COLO668 (cell line): ENCODE data around the gene SPATA13.
"Not testable (repeated sequence)": the region's sequence is repeated elsewhere in the genome, so short reads cannot be mapped to it uniquely, and the experiment has no call there.

ENCODE experiments used
- DNase-seq: peaks from one replicate; lab custom pipeline; 2025; ENCODE audit not compliant: unreplicated experiment; lab: John Stamatoyannopoulos, UW

Gene SPATA13

DNA sequence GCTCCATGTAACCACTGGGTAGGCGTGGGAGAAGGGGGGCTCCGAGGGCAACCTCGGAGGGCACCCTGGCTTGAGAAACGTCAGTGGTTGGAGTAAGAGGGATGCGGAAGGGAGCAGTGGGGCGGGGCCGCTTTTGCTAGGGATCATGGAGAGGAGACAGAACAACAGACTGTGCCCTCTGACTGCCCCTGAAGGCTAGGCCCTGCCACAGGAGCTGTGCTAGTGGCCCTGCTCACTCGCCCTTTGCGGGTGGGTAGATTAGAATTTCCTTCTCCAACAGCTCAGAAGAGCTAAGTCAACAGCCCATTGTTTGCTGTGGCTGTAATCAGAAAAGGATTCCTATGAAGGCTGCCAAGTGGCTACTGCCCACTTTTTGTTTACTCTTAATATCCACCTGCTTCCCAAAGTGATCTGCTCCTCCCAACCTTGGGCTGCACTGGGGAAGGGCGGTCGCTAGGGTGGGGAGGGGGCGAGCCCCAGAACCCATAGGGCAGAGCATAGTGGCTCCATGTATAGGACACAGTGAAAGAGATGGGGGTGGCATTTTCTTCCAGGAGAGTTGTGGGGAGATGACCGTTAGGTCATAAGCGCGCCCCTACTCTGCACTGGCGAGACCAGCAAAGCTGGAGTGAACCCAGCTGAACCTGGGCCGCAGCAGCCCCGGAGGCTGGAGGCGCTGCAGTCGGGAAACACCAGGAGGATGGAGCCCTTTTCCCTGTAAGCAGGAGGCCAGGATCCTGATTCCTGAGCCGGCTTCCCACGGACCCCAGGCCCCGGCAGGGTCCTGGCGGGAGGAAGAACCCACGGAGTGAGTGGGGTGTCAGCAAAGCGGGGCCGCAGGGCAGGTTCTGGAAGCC is 146.9 kb downstream of the SPATA13 start:
- DNase-seq, result peak; percentile 91

DNA sequence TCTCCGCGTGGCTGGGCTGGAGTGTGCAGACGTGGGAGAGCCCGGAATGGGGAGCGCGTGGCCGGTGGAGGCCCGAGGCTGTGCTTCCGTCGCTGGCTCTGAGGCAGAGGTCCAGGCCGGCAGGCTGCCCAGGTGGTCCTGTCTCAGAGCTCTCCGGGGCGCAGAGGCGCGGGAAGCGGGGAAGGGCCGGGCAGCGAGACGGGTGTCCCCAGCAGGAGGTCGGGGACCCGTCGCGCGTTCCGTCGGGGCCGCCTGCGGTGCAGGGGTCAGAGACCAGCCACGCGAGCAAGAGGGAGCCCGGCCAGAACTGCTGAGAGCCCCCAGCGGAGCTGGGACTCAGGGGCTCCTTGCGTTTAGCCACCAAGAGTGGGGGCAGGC is 147.5 kb downstream of the SPATA13 start:
- no peak for DNase-seq

DNA sequence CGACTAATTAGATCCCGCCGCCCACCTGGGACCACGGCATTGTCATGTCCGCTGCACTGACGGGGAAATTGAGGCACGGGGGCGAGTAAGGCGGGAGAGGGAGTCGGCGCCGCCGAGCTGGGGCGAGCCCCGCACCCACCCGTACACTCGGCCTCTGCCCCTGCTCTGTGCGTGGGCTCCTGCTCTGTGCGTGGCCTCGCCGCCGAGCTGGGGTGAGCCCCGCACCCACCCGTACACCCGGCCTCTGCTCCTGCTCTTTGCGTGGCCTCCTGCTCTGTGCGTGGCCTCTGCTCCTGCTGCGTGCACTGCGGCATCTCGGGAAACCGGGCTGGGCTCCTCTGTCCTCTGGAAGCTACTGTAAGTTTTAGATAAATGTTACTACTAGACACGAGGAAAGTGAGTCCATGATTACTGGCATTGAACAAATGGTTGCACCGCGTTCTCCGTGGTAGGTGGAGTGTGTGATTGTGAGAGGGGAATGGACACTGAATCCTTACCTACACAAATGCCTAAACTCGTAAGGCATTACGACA is 148.0 kb downstream of the SPATA13 start:
- DNase-seq, result no peak

DNA sequence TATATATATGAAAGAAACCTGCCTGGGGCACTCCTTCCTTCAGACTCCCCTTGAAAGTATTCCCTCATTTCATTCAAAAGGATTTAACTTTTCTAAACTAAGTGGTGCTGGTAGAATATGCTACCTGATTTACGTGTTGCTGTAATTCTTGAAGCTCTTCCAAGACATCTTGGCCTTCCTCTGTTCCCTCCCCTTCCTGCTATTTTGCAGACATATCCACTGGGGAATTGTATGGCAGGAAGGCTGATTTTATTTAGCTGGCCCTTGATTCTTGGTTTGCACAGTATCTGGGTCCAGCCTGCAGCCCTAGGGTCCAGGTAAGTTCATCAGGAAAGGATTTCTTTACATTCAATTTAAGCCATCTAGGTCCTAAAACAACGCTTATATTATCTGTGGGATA is 148.8 kb downstream of the SPATA13 start, which contains the start of gene C1QTNF9:
Gene C1QTNF9 (plus strand): TSS at position 281 of the 400 bp plus-strand sequence. CDS start 6,424 bp downstream, outside the sequence.
- not testable (repeated sequence) for DNase-seq

DNA sequence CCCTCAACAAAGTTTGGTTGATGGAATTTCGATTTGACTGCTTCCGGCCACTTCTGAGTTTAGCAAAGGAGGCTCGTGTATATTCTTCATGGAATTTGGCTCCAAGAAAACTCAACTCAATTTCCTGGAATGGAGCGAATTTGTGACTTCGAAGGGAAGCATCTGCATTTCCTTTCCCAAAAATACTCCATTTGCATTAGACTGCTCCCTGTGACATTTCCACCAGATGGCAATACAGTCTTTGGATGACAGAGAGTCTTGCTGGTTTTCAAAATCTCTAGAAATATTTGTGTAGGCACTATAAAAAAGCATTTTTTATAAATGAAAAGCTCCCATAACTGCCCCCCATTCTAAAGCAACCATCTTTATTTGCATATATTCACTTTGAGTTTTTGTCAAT is 152.9 kb downstream of the SPATA13 start:
- DNase-seq, result no peak

DNA sequence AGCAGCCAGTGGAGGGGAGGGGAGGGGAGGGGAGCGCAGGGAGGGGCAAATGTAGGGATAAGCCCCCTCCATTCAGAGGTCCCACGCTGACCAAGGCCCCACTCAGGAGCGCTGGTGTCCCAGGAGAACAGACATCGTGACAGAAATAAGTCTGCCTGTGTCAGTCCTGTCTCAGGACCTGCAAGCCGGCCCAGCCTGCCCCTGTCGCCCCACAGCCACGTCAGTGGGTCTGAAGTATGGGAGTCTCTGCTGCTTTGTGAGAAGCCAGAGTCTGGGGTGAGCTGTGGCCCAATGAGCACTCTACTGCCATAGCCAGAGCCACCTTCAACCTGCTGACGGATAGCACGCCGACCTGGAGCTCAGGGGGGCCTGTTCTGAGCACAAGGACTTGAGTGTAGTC is 157.3 kb downstream of the SPATA13 start:
- DNase-seq, result not testable (repeated sequence)

DNA sequence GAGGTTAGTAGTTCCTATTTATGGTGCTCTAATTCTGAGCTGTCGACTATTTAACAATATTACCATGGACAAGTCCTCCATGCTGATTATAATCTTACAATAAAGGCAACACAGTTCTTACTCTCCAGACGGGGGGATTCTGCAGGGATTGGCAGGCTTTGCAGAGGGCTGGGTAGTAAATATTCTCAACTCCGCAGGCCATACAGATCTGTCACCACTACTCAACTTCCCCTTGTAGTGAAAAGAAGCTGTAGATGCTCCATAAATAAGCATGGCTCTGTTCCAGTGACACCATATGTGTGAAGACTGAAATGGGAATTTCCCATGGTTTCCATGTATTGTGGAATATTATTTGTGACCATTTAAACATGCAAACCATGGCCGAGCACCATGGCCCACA is 158.4 kb downstream of the SPATA13 start:
- not testable (repeated sequence) for DNase-seq

DNA sequence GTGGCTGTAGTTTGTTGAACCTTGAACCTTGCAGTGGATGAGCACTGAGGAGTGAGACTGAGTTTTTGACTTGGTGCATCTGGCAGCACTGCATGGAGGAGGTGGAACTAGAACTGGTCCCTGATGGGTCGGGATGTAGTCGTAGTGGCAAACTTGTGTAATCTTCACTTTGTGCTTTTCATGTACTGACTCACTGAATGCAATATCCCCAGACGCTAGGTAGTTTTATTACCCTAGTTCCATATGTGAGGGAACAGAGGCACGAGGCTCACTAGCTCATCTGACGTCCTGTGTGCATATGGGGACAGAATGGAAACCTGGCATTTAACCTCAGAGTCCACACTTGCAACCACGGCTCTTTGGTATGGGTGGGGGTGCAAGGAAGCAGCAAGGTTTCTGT is 159.1 kb downstream of the SPATA13 start:
- not testable (repeated sequence) for DNase-seq

DNA sequence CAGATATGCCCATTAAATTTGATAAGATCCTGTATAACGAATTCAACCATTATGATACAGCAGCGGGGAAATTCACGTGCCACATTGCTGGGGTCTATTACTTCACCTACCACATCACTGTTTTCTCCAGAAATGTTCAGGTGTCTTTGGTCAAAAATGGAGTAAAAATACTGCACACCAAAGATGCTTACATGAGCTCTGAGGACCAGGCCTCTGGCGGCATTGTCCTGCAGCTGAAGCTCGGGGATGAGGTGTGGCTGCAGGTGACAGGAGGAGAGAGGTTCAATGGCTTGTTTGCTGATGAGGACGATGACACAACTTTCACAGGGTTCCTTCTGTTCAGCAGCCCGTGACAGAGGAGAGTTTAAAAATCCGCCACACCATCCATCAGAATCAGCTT is 160.9 kb downstream of the SPATA13 start:
- DNase-seq, result peak; percentile 58

DNA sequence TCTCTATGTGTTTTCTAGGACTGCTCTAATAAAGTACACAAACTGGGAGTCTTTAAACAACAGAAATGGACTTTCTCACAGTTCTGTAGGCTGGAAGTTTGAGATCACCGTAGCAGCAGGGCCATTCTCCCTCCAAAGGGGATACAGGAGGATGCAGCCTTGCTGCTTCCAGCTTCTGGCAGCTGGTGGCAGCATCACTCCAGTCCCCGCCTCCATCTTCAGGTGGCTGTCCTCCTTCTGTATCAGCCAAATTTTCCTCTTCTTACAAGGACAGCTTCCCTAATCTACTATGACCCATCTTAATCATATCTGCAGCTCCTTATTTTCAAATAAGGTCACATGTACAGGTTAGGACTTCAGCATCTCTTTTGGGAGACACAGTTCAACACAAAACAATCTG is 161.9 kb downstream of the SPATA13 start:
- DNase-seq, result not testable (repeated sequence)

DNA sequence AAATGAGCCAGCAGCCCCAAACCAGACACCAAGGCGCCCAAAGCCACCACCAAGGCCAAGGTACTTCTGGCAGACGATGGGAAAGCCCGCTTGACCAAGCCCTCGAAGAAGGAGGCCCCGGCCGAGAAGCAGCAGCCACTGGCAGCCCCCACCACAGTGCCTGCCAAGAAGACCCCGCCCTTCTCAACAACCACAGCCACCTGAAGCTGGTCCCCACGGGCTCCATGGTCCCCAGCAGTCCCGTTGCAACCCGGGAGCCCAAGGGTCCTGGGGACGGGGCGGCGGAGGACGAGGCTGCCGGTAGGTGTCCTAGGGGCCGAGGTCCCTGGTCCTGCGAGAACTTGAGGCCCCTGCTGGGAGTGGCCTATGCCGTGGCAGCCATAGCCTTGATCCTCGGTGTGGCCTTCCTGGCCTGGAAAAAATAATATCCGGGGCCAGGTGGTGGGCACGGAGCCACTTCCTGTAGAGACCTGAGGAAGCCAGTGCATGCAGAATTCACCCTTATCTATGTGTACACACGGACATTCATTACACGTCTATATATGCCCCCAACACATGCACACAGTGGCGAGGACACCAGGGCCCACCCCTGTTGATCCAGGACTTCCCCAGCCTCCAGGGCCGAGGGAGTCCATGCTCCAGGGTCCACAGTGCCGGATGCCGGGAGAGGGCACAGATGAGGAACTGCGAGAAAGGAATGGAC is 162.7 kb downstream of the SPATA13 start:
- DNase-seq, result no peak

DNA sequence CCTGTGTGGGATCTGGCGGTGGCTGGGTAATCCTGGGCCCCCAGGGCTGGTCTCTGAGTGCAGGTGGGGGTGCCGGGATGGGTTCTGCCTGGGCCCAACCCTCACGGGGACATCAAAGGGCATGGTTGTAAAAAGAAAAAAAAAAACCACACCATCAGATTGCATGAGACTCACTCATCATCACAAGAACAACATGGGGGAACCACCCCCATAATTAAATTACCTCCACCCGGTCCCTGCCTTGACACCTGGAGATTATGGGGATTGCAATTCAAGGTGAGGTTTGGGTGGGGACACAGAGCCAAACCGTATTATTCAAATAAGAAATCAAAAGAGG is 163.2 kb downstream of the SPATA13 start:
- DNase-seq, result no peak

DNA sequence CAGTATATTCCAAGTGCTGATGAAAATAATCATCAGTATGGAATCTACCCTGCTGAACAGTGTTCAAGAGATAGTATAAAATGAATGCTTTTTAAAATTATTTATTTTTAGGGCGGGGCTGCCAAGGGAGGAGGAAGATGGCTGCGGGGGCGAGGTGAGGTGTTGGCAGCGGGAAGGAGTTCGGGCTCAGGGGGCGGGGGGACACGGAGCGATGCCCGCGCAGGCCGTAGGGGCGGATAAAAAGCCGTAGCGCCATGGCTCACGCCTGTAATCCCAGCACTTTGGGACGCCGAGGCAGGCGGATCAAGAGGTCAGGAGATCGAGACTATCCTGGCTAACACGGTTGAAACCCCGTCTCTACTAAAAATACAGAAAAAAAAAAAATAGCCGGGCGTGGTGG is 167.1 kb downstream of the SPATA13 start:
- DNase-seq, result not testable (repeated sequence)

DNA sequence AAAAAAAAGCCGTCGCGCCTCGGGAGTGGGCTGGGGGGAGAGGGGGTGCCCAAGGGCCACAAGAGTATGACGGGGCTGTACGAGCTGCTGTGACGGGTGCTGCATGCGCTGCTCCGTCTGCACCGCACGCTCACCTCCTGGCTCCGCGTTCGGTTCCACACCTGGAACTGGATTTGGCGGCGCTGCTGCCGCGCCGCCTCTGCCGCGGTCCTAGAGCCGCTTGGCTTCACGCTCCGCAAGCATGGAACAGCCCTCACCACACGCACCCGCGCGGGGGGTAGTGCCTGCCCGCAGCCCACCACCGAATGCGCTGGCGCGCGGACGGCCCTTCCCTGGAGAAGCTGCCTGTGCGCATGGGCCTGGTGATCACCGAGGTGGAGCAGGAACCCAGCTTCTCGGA is 167.6 kb downstream of the SPATA13 start:
- no peak for DNase-seq

DNA sequence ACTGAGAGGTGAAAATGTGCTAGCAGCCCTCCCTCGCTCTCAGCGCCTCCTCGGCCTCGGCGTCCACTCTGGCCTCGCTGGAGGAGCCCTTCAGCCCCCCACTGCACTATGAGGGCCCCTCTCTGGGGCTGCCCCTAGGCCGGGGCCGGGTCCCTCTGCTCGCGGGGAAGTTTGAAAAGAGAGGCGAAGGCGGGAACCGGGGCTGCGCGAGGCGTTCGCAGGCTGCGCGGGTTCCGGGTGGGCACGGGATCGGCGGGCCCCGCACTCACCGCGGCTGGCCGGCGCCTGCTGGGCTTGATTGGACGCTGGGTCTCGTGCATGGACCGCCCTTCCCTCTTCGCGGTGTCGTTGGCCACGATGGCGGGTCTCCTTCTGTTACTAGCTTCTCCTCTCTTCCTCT is 178.2 kb downstream of the SPATA13 start:
- DNase-seq, result no peak

DNA sequence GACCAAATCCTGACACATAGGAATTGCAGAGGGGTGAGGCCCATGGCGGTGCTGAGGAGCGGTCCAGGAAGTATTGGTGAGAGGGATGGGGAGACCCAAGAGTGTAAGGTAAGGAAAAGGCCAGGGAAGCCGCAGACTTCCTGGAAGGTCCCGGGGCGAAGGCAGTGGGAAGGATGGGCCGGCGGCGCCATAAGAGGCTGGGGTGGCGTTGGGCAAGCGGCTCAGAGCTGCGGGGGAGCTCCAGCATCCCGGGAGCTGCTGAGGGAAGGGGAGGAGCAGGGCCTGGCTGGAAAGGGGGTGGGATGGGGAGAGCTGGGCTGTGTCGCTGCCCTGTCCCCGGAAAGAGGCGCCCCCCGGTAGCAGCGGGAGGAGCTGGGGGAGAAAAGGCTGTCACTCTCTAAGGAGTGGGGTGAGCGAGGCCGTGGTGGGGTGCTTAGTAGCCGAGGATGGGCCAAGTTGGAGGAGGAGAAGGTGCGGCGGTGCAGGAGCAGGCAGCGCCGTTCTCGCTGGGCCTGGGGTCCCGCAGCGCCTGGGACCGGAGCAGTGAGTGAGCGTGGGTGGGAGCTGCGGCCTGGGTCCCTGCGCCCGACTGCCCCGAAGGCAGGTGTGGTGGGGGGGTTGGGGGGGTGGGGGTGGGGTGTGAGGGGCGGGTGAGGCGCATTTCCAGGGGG is 179.6 kb downstream of the SPATA13 start:
- DNase-seq, result no peak

DNA sequence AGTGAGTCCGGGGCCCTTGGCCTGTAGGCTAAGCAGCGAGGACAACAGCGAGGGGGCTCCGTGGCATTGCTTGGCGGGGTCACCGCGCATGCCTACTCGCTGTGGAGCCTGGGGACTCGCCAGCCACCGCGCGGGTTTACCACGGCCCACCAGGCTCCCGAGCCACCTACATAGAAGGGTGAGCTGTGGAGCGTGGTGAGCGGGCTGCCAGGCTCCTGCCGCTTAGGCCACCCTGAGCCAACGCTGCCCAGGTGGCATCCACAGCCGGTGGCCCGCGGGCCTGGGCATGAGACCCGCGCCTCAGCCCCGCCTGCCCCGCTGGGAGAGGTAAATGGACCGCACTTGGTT is 180.1 kb downstream of the SPATA13 start:
- DNase-seq, result no peak

DNA sequence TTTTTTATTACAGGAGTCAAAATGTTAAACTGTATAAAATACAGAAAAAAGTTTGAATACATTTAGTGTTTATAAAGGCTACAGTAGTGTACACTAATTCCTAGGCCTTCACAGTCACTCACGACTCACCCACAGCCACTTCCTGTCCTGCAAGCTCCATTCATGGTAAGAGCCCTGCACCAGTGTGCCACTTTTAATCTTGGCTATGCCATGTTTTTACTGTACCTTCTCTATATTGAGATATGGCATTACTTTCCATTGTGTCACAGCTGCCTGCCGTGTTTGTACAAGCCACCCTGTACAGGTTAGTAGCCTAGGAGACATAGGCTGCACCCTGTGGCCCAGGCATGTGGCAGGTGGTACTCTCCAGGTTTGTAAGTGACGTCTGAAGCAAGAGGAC is 180.9 kb downstream of the SPATA13 start:
- peak; percentile 92 for DNase-seq

DNA sequence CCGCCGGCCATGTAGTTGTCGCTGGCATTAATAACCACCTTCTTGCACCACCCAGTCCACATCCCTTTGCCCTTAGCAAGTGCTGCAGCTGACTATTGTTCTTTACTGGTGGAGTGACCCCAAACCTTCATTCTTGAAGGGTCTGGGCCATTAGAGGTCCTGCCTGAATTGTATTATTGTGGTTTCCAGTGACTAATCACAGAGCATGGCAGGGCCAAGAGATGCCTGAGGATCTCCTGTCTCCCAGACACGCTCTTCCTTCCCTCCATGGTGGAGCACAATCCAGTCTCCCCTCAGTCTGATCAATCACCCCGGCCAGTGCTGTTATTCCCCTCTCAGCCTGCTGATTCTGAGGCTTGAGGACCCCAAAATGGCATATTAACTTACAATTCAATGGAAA is 187.9 kb downstream of the SPATA13 start:
- DNase-seq, result no peak

DNA sequence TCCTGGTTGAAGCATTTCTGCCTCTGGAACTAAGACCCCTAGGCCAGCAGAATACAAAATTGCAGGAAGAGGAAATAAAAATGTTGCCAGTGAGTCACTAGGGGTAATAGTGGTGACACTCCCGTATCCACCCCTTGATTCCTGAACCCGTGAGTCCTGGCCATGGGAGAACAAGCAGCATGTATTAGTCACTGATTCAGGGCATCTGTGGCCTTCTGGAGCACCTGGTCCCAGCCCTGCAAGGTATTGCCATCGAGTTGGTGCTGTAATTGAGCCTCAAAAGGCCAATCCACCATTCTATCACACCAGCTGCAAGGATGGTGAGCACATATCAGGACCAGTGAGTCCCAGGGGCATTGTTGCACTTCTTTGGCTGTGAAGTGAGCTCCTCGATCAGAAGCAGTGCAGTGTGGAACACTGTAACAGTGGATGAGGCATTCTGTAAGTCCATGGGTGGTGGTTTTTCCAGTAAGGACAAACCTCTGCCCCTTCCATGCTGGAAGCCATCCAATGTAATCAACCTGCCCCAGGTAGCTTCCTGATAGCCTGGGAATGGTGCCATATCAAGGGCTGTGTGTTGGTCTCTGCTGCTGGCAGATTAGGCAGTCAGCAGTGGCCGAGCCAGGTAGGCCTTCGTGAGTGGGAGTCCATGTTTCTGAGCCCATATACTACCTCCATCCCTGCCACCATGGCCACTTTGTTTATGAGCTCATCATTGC is 188.4 kb downstream of the SPATA13 start:
- DNase-seq, result peak; percentile 89
